IMR-90 (cell line): Measurements from ENCODE around the gene ZDHHC22. TPM values are rescaled to one million over a fixed set of nuclear protein-coding genes. Genes with fewer than 3 reads are reported as not detected.

Source experiments
- ATAC-seq: fragments of 200-7000 bp; cut with Tn5 transposase; 2 replicates; pipeline ENCODE4 v1.9.1; 2020; ENCODE audit warnings: low read depth, mild to moderate bottlenecking, moderate library complexity
- BruUV-seq: library from RNA; stranded (reverse); fragments of 400-500 nt; replicated peaks from 2 replicates; lab custom pipeline; 2021; lab: Mats Ljungman, UMichigan
- CTCF ChIA-PET: fragments of 300-600 bp; formaldehyde crosslinking; extraction: SDS; loops from one replicate; lab custom pipeline; 2021; ENCODE audit warnings: antibody characterized with exemption; lab: Yijun Ruan, JAX
- POLR2A ChIA-PET: fragments of 300-600 bp; sonication (Branson Sonifier 250); formaldehyde crosslinking; loops from one replicate; lab custom pipeline; 2022; ENCODE audit warnings: antibody characterized with exemption; ENCODE audit not compliant: unreplicated experiment; lab: Charles Lee
- DNase-seq: peaks from one replicate; pipeline ENCODE4 v3.0.0; 2013
- H2AFZ ChIP-seq: replicated peaks from 2 replicates; pipeline ENCODE3; 2013; ENCODE audit warnings: low read length, mild to moderate bottlenecking; ENCODE audit not compliant: poor library complexity
- H2AK5ac ChIP-seq: 2 replicates; pipeline ENCODE4 v1.6.1; 2013; ENCODE audit warnings: low read depth, low read length, inconsistent platforms
- H2AK9ac ChIP-seq: replicated peaks from 2 replicates; pipeline ENCODE3; 2013; ENCODE audit warnings: mild to moderate bottlenecking, low read depth, low read length, moderate library complexity; ENCODE audit not compliant: poor library complexity
- H2BK120ac ChIP-seq: 2 replicates; pipeline ENCODE4 v1.6.1; 2013; ENCODE audit warnings: low read depth, low read length, inconsistent platforms
- H2BK15ac ChIP-seq: 3 replicates; pipeline ENCODE4 v1.6.1; 2013; ENCODE audit warnings: low read depth, low read length, inconsistent platforms
- H2BK20ac ChIP-seq: 2 replicates; pipeline ENCODE4 v1.6.1; 2013; ENCODE audit warnings: low read depth, mild to moderate bottlenecking, inconsistent platforms, low read length, moderate library complexity
- H2BK5ac ChIP-seq: 2 replicates; pipeline ENCODE4 v1.6.1; 2013; ENCODE audit warnings: mild to moderate bottlenecking, low read depth, low read length, inconsistent platforms; ENCODE audit not compliant: poor library complexity, severe bottlenecking
- H3K14ac ChIP-seq: replicated peaks from 2 replicates; pipeline ENCODE4 v1.6.1; 2013; ENCODE audit warnings: low read depth, low read length, inconsistent platforms
- H3K18ac ChIP-seq: 2 replicates; pipeline ENCODE4 v1.6.1; 2013; ENCODE audit warnings: low read depth, low read length, control low read depth
- H3K23ac ChIP-seq: 2 replicates; pipeline ENCODE4 v1.6.1; 2013; ENCODE audit warnings: low read depth, low read length, inconsistent platforms
- H3K27ac ChIP-seq: 2 replicates; pipeline ENCODE4 v1.5.1; 2013; ENCODE audit warnings: mild to moderate bottlenecking, control low read depth, low read length; ENCODE audit not compliant: insufficient read depth
- H3K27me3 ChIP-seq: 2 replicates; pipeline ENCODE4 v1.6.1; 2013; ENCODE audit warnings: low read length; ENCODE audit not compliant: control insufficient read depth, insufficient read depth
- H3K36me3 ChIP-seq: 2 replicates; pipeline ENCODE4 v1.6.1; 2013; ENCODE audit warnings: low read length, mixed read lengths; ENCODE audit not compliant: control insufficient read depth, insufficient read depth
- H3K4ac ChIP-seq: 2 replicates; pipeline ENCODE4 v1.6.1; 2013; ENCODE audit warnings: low read depth, low read length, inconsistent platforms
- H3K4me1 ChIP-seq: 2 replicates; pipeline ENCODE4 v1.6.1; 2013; ENCODE audit warnings: low read length, mixed read lengths; ENCODE audit not compliant: control insufficient read depth, insufficient read depth
- H3K4me2 ChIP-seq: 2 replicates; pipeline ENCODE4 v1.6.1; 2013; ENCODE audit warnings: low read depth, mild to moderate bottlenecking, control low read depth, low read length, moderate library complexity
- H3K4me3 ChIP-seq: 2 replicates; pipeline ENCODE4 v1.5.1; 2013; ENCODE audit warnings: low read depth, mild to moderate bottlenecking, control low read depth, low read length, moderate library complexity; ENCODE audit not compliant: insufficient read depth
- H3K56ac ChIP-seq: 2 replicates; pipeline ENCODE4 v1.6.1; 2013; ENCODE audit warnings: low read length, inconsistent platforms; ENCODE audit not compliant: insufficient read depth; ENCODE audit errors: extremely low read depth
- H3K79me1 ChIP-seq, 2 experiments: 2 replicates each; pipeline ENCODE4 v1.6.1; 2013; ENCODE audit warnings: low read length in 2 of 2, inconsistent platforms in 1 of 2, low read depth in 1 of 2
- H3K9ac ChIP-seq: 2 replicates; pipeline ENCODE4 v1.6.1; 2013; ENCODE audit warnings: low read depth, low read length, control low read depth
- H3K9me1 ChIP-seq: 2 replicates; pipeline ENCODE4 v1.6.1; 2013; ENCODE audit warnings: low read length, inconsistent platforms; ENCODE audit not compliant: insufficient read depth
- H3K9me3 ChIP-seq: 2 replicates; pipeline ENCODE4 v1.6.1; 2013; ENCODE audit warnings: low read length; ENCODE audit not compliant: control insufficient read depth, insufficient read depth
- H4K20me1 ChIP-seq: 2 replicates; pipeline ENCODE4 v1.6.1; 2013; ENCODE audit warnings: low read length, inconsistent platforms; ENCODE audit not compliant: insufficient read depth
- H4K5ac ChIP-seq: 2 replicates; pipeline ENCODE4 v1.6.1; 2013; ENCODE audit warnings: mild to moderate bottlenecking, low read depth, low read length, control low read depth
- H4K8ac ChIP-seq, 2 experiments: 2 replicates each; pipeline ENCODE4 v1.6.1; 2013; ENCODE audit warnings: low read depth in 2 of 2, low read length in 2 of 2, control low read depth in 1 of 2, inconsistent platforms in 1 of 2
- H4K91ac ChIP-seq: 2 replicates; pipeline ENCODE4 v1.6.1; 2013; ENCODE audit warnings: low read depth, low read length, inconsistent platforms; ENCODE audit not compliant: insufficient read depth
- RCOR1 ChIP-seq: IDR thresholded peaks from 2 replicates; pipeline ENCODE4 v1.6.1; 2012; ENCODE audit warnings: mild to moderate bottlenecking, low read length, improper control_type of control experiment; ENCODE audit not compliant: insufficient replicate concordance
- WGBS, 2 experiments: methylation state at CpG; one replicate each; pipeline versions ENCODE4 v1.1.5 to v1.1.7; 2013; ENCODE audit warnings: missing lambda C conversion rate in 2 of 2; ENCODE audit not compliant: insufficient read length in 1 of 2; ENCODE audit errors: extremely low coverage in 2 of 2; 5-methylcytosine and 5-hydroxymethylcytosine counted together
- dilution Hi-C: fragments of 300-500 bp; cut with HindIII; formaldehyde crosslinking; loops from one replicate; pipeline ENCODE4 v1.14.3; 2018; ENCODE audit warnings: low sequenced_read_pairs; ENCODE audit not compliant: unreplicated experiment
- in situ Hi-C: fragments of 300-500 bp; cut with MboI; formaldehyde crosslinking; loops from 3 replicates; pipeline ENCODE4 v1.14.3; 2019; ENCODE audit warnings: low sequenced_read_pairs, inconsistent platforms, mixed read lengths
- intact Hi-C: fragments of 100-400 bp; cut with micrococcal nuclease; formaldehyde crosslinking; loops from 2 replicates; pipeline ENCODE4 v1.10.0; 2022
- polyA plus RNA-seq, 3 experiments: library from polyadenylated mRNA; depleted of rRNA; stranded (reverse); fragments of >200 nt; gene quantifications; 2 replicates each; pipeline ENCODE4 v1.2.3, GENCODE V29; 2012; ENCODE audit warnings: low replicate concordance in 1 of 3
- total RNA-seq: library from RNA; depleted of rRNA; stranded (reverse); fragments of >200 nt; gene quantifications from 2 replicates; pipeline ENCODE4 v1.2.3, GENCODE V29; 2012

ZDHHC22 gene
- total and polyA plus RNA-seq, 2 of the 4 experiments (the other 2 are of a cell fraction), result not detected

DNA sequence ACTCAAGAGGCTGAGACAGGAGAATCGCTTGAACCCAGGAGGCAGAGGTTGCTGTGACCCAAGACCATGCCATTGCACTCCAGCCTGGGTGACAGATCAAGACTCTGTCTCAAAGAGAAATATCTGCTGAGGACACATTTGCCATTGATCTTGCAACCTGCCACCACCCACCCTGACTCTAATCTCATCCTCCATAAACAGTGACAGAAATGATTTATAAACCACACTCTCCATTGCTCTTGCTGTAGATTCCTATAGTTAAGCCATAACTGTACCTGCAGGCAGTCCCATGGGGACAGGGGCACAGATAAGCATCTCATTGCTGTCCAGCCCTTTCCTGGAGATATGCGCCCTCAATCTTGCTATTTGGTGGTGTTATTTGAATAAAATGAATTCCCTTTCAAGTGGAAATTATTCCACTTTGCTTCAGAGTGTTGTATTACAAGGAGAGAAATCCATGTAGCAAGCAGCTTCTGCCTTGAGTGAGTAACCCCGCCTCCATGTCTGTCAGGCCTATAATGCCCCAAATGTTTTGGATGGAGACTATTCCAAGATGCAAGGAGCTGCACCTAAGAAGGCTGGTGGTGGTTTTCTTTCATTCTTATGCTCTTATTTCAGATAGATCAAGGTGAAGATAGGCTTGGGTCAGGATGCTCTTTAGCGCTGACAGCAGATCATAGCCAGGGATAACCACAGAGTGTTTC is 3.0 kb upstream of the ZDHHC22 start:
- Histone ChIP-seq H2BK20ac (no peak overlapping the region), H4K91ac (no peak overlapping the region), H3K4me2 (no peak overlapping the region), H3K9ac (no peak overlapping the region), H2BK120ac (no peak overlapping the region), H3K14ac (no peak overlapping the region), H2AK9ac (no peak overlapping the region), H2BK5ac (no peak overlapping the region), H3K27ac (no peak overlapping the region), H3K36me3 (no peaks in the 10 kb centered on the region), H4K5ac (no peak overlapping the region), H3K9me3 (no peaks in the 10 kb centered on the region), H3K56ac (no peak overlapping the region), H3K4me3 (no peak overlapping the region), H2AFZ (no peak overlapping the region), H2AK5ac (no peak overlapping the region), H4K8ac (no peak overlapping the region), H3K27me3 (peaks cover 65% of the 10 kb centered on the region), H2BK15ac (no peak overlapping the region), H4K20me1 (no peaks in the 10 kb centered on the region), H3K79me1 (no peaks in the 10 kb centered on the region), H3K23ac (no peak overlapping the region), H3K4me1 (no peaks in the 10 kb centered on the region; the same call in 1 of the 2 replicates), H3K4ac (no peak overlapping the region), H3K9me1 (no peaks in the 10 kb centered on the region), H3K18ac (no peak overlapping the region)
- POLR2A ChIA-PET, result no interaction called here
- CTCF ChIA-PET, result interaction anchor here (0.7 kb wide), 1 partner anchor 726 kb away, joined by 3 read pairs; no protein-coding TSS in a partner anchor
- no TSS peak for BruUV-seq
- WGBS, 2 experiments, result 11% methylated on average over 1 of the region's 4 CpGs; no CpG with 5 or more reads in 1 of the 2 experiments
- intact Hi-C loops, result no loop called here
- no peak for ATAC-seq
- in situ Hi-C loops, result no loop called here
- dilution Hi-C loops, result no loop called here
- TF ChIP-seq RCOR1, result no peak
- DNase-seq, result no peak
